Peyer's patch (tissue), 4 donors: ENCODE measurements around the gene JMJD4.

Experiments
- POLR2A ChIP-seq, 2 donors: fragments of 450-650 bp; IDR thresholded peaks; one replicate each; pipeline ENCODE4 v1.5.1; 2017; ENCODE audit warnings: antibody characterized with exemption in 2 of 2, mild to moderate bottlenecking in 2 of 2, moderate library complexity in 2 of 2
- TF ChIP-seq, protein P1 (sequence below), 6 experiments: fragments of 450-650 bp in 4 of 6; fragments of 200-600 bp in 2 of 6; sonication (generic) in 1 of 6; IDR thresholded peaks; one replicate each; pipeline ENCODE4 v1.5.1; 2017 to 2019; ENCODE audit warnings: antibody characterized with exemption in 6 of 6, mild to moderate bottlenecking in 3 of 6, moderate library complexity in 1 of 6

GRCh38 chr1:227778401-227778947 is 43.4 kb upstream of the JMJD4 start:
- TF ChIP-seq, protein P1, sequence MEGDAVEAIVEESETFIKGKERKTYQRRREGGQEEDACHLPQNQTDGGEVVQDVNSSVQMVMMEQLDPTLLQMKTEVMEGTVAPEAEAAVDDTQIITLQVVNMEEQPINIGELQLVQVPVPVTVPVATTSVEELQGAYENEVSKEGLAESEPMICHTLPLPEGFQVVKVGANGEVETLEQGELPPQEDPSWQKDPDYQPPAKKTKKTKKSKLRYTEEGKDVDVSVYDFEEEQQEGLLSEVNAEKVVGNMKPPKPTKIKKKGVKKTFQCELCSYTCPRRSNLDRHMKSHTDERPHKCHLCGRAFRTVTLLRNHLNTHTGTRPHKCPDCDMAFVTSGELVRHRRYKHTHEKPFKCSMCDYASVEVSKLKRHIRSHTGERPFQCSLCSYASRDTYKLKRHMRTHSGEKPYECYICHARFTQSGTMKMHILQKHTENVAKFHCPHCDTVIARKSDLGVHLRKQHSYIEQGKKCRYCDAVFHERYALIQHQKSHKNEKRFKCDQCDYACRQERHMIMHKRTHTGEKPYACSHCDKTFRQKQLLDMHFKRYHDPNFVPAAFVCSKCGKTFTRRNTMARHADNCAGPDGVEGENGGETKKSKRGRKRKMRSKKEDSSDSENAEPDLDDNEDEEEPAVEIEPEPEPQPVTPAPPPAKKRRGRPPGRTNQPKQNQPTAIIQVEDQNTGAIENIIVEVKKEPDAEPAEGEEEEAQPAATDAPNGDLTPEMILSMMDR (IDR thresholded peaks at IDR 0.05), result no peak
- no peak for TF ChIP-seq POLR2A (IDR thresholded peaks at IDR 0.05)
